Muscle of arm (tissue), 12 donors: Measurements from ENCODE around the gene ASTL. TPM values are rescaled to one million over a fixed set of nuclear protein-coding genes. Genes with fewer than 3 reads are reported as not detected.

Source experiments
- DNase-seq: peaks from one replicate; pipeline ENCODE4 v3.0.0-alpha.2; 2013
- polyA plus RNA-seq, 12 donors: library from polyadenylated mRNA; unstranded; fragments of 120-200 nt; gene quantifications; one replicate each; pipeline ENCODE4 v1.2.1, GENCODE V29; 2013; ENCODE audit not compliant: insufficient read length in 12 of 12

The ASTL gene
- polyA plus RNA-seq, 12 donors: 0.15 to 0.21 (median 0.20) TPM; not detected in 9

DNA sequence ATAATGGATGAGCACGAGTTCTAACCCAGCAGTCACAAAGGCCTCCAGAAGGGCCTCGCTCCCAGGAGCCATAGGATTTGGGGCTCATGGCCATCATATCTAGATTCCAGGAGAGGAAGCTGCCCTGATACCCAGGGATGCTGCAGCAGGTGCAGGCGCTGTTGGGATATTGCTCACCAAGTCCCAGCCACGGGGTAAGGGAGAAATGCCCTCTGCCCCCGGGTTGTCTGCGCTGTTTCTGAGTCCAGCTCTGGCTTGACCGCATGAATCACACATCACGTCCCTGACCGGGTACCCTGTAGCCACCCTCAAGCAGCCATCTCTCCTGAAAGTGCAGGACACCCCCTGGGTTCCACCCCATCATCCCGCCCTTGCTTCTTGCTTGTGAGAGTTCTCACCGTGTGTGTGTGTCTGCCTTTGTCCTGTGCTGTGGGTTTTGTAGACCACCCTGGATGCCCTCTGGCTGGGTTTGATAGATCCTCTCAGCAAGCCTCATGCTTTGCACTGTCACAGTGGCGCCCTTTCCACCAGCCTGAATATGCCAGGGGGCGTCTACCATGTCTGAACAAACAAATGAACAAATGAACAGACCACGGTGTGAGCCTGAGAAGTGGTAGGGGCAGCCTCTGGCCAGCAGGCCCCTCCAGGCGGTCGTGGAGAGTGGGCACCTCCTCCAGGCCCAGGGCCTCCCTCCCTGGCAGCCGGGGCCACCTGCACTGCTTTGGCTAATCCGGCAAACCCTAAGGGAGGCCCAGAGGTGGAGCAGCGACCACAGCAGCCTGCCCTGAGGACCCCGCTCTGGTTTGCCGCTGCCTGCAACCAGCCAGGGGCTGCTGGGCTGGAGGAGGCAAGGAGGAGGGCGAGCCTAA, 54.1 kb downstream of the ASTL start:
- no peak for DNase-seq

DNA sequence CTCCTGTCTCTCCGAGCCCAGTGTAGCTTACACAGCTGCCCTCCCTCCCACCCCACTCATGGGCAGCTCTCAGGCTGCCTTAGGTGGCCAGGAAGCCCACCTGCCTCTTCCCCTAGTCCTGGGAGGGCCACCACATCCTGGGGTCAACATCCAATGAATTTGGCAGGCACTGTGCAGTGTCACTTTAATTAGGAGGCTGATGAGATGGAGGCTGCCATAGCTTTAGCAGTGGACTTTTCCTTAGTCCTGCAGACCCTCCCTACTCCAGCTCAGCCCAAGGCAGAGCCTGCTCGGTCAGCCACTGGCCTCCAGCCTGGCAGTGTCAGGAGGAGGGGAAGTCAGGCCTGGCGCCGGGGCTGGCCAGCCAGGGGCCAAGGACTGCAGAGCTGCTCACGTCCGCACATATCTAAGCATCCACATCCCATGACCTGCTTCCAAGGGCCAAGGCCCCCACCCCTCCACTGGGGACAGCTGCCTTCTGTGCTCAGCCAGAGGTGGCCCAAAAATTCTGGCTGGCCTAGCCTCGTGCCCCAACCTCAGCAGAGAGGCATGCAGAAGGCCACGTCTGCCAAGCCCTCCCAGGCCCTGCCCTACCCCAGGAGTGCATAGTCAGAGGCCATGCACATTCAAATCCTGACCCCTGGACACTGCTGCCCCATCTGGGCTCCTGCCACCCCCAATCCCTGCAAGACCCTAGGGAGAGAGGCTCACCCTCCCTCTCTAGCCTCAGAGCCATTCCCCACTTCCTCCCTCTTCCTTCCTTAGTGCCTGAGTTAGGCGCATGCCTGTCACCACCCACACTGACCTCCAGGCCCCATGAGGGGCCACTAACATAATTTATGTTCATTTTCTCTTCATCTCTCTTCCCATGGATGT, 55.0 kb downstream of the ASTL start:
- no peak for DNase-seq

DNA sequence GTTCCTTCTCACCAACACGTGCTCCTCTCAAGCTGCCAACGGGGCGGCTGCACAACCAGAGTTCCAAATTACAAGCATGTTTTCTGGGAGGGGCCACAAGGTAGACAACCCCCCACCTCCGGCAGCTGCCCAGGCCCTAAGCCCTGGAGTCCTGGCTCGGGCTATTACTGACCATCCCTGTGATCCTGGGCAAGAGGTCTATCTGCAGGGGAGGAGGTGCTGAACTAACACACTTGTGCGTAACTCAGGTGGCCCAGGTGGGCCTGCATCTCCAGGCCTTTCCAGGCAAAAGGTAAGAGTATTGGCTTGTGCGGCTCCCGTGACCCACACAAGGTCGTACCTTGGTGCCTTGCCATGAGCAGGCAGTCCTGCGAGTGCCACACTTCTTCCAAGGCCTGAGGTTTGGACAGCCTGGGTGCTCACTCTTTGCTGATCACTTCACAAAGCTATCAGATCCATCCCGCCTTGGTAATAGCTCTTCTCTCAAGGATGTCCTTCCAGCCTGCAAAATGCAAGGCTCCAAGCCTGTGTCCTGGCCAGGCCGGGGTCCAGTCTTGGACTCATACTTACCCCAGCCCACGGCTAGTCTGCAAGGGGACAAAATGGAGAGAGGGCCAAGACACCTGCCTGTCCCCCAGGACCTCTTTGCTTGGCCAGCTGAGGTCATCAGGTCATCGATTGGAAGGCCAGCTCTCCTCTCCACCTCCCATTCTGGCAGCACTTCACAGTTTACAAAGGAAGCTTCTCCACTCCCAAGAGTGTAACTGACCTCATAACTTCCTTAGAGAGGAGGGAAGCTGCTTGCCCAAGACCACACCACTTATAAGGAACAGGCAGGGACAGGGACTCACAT, 55.9 kb downstream of the ASTL start:
- DNase-seq: no peak

DNA sequence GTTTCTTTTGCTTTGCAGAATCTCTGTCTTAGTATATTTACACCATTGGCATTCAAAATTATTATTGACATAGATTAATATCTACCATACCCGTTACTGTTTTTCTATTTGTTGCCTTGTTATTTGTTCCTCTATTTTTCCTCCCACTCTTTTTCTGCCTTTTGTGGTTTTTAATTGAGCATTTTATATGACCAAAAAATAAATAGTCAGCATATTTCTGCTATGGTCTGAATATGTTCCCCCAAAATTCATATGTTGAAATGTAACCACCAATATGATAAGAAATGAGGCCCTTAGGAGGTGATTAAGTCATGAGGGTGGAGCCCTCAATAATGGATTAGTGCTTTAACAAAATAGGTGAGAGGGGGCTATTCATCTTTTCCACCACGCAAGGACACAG, 57.3 kb downstream of the ASTL start:
- no peak for DNase-seq

DNA sequence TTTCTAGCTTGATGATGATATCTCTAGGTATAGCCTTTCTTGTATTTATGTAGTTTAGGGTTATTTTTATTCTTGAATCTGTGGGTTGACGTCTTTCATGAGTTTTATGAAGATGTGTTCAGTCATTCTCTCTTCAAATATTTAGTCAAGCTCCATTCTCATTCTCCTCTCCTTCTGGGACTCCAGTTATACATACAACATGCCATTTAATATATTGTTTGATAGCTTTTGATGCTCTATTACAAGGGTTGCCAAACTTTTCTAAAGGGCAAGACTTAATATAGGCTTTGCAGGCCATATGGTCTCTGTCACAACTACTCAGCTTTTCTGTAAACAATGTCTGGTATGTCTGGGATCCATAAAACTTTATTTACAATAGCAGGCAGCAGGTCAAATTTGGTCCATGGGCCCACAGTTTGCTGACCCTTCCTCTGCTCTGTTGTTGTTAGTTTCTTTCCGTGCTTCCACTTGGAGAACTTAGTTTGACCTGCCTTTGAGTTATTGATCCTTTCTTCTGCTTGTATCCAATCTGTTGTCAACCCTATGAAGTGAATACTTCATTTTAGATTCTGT, 63.0 kb downstream of the ASTL start:
- no peak for DNase-seq

DNA sequence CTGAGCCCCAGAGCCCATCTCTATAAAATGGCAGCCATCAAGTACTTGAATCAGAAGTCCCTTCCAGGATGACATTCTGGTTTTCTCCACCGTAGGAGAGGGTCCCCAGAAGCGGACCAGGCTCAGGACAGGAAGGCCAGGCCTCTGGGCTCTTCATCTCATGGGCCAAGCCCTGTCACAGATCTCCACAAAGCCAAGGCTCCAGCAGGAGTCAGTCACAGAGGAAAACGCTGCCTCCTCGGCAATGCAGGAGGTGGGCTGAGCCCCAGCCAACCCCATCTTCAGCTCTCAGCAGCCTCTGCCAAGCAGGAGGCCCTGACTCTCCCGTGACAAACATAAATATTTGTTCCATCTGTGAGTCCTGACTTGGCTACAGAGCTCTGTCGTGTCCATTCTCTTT, 64.1 kb downstream of the ASTL start:
- no peak for DNase-seq

DNA sequence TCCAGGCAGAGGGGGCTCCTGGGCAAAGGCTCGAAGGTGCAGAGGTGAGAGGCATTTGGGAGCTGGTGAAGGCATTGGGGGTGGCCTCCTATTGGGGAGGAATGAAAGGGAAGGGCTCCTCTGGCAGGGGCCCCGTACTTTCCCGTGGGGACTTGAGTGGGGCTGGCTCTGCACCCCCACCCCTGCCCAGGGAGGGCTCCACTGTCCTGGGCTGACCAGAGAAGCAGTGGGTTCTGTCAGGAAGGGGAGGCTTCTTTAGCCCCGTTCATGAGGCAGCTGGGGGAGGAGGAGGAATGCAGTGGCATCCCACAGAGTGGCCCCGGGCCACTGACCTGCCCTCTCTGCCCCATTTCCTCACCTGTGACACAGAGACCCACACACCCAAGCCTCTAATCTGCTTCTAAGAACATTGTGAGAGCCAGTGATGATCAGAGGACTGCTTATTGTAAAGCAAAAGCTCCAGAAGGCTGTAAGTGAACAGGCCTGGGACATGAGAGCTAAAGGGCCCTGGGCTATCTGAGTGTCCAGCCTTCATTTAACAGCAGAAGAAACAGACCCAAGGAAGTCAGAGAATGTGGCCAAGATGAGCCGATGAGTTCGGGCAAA, 65.0 kb downstream of the ASTL start:
- no peak for DNase-seq

Other genes with a start within 250 kb of the ASTL start
- gene ANKRD36C, start 146.7 kb downstream of the ASTL start, polyA plus RNA-seq: 10 to 100 TPM in 11 of 12 donors, not detected in 1; 13.0 to 66.7 (median 24.5) TPM
- gene GPAT2, start 103.6 kb downstream of the ASTL start, polyA plus RNA-seq: 1 to 10 TPM in 11 of 12 donors, not detected in 1; 1.9 to 9.2 (median 4.1) TPM
- 1 to 10 TPM in 10 of 12 donors, not detected in 2; 1.7 to 4.0 (median 2.5) TPM for gene ADRA2B, start 21.9 kb downstream of the ASTL start, polyA plus RNA-seq
- 1 to 10 TPM in 10 of 12 donors, not detected in 2; 2.0 to 8.9 (median 2.8) TPM for gene DUSP2, start 6.9 kb upstream of the ASTL start, polyA plus RNA-seq
- 100 to 1,000 TPM in 8 of 12 donors, 10 to 100 TPM in 3, not detected in 1; 69.6 to 150 (median 116) TPM for gene STARD7, start 70.3 kb upstream of the ASTL start, polyA plus RNA-seq
- gene TMEM127, start 127.5 kb upstream of the ASTL start, polyA plus RNA-seq: 10 to 100 TPM in 11 of 12 donors, not detected in 1; 23.1 to 41.1 (median 27.3) TPM
- gene CIAO1, start 127.7 kb upstream of the ASTL start, polyA plus RNA-seq: 10 to 100 TPM in 11 of 12 donors, not detected in 1; 40.7 to 64.8 (median 43.5) TPM
- gene SNRNP200, start 167.0 kb upstream of the ASTL start, polyA plus RNA-seq: 100 to 1,000 TPM in 3 of 12 donors, 10 to 100 TPM in 8, not detected in 1; 78.7 to 118 (median 91.1) TPM
- gene ITPRIPL1, start 186.8 kb upstream of the ASTL start, polyA plus RNA-seq: 1 to 10 TPM in 10 of 12 donors, not detected in 2; 2.2 to 5.3 (median 3.4) TPM
- 10 to 100 TPM in 6 of 12 donors, 1 to 10 TPM in 5, not detected in 1; 5.2 to 16.7 (median 10.1) TPM for gene NCAPH, start 197.3 kb upstream of the ASTL start, polyA plus RNA-seq